Cardiac fibroblast (primary cell): ENCODE results near the gene FASN.

Experiments
- DNase-seq, 2 donors: peaks; one replicate each; pipeline versions ENCODE4 v3.0.0 to v3.0.0-alpha.2; 2010; ENCODE audit warnings: low read depth in 2 of 2
- H3K4me3 ChIP-seq, 2 donors: replicated peaks in 1 of 2; 1 replicate in 1 of 2; 2 replicates in 1 of 2; pipeline ENCODE4 v1.5.1; 2011; ENCODE audit warnings: low read depth in 2 of 2, low read length in 2 of 2, mild to moderate bottlenecking in 2 of 2, moderate library complexity in 1 of 2
- CTCF ChIP-seq: IDR thresholded peaks from one replicate; pipeline ENCODE4 v1.5.1; 2011; ENCODE audit warnings: low read depth, mild to moderate bottlenecking, low read length, inconsistent platforms

Gene FASN

GRCh38 chr17:82047379-82047778 lies 50.7 kb downstream of the FASN start:
- H3K4me3 ChIP-seq, result no peak overlapping the region
- DNase-seq, result no peak
- TF ChIP-seq CTCF, result no peak

- no peak for TF ChIP-seq CTCF
- no peak for DNase-seq
- no peak overlapping the region for H3K4me3 ChIP-seq
Observed at GRCh38 chr17:82046903-82047302, 51.1 kb downstream of the FASN start.

- DNase-seq, result no peak
- no peak overlapping the region for H3K4me3 ChIP-seq
- TF ChIP-seq CTCF, result no peak
Observed at GRCh38 chr17:82045936-82046484, 52.0 kb downstream of the FASN start.

- H3K4me3 ChIP-seq, result no peak overlapping the region
- no peak for DNase-seq
- TF ChIP-seq CTCF, result no peak
Observed at GRCh38 chr17:82043507-82043906, 54.5 kb downstream of the FASN start.

GRCh38 chr17:82042649-82043048 lies 55.4 kb downstream of the FASN start:
- no peak for DNase-seq
- TF ChIP-seq CTCF, result no peak
- no peak overlapping the region for H3K4me3 ChIP-seq

GRCh38 chr17:82041144-82041814 lies 56.8 kb downstream of the FASN start:
- no peak overlapping the region for H3K4me3 ChIP-seq

More at GRCh38 chr17:82041144-82041814, 56.8 kb downstream of the FASN start:
- TF ChIP-seq CTCF, result no peak
- peak in 1 of 2 donors; percentile 34 for DNase-seq
